ENCODE measurements around the gene GDF2.

DNA sequence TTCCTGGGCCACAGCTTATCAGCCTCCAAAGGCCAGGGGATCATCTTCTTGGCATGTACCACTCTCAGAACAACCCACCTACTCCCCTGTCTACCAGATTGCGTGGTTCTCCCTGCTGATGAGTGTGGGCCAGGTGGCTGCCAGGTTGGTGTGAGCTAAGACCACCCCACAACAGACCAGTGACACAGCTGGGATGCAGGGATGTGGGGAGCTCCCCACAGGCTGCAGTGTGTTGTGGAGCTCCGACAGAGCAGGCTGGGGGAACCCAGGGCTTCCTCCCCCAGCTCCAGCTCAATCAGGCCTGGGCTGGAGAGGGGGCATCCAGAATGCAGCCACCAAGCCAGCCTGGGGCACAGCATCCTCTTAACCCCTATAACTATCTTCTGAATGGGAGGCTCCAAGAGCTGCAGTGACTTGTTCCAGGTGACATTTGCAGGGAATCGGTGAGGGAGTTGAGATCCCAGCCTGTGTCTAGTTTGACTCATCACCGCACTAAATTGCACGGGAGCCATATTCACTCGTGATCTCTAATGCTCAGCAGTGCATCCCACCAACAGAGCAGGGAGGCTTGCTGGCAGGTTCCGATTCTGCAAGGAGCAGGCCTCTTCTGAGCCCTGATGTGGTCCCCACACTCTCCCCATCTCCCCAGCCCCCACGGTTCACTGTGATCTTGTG, 596 bp upstream of the GDF2 start:
- TF ChIP-seq POLR2A (IDR thresholded peaks at IDR 0.05; ENCODE audit: low read length), result no peak
- TF ChIP-seq GATA1 (IDR thresholded peaks at IDR 0.05; ENCODE audit: low read depth, low read length), result no peak
